DOHH2 (cell line): ENCODE measurements around the gene ARID1B.

Source experiments
- EZH2phosphoT487 ChIP-seq: fragments of 200-600 bp; sonication (generic); IDR thresholded peaks from 2 replicates; pipeline ENCODE4 v1.6.1; 2017; ENCODE audit warnings: borderline replicate concordance, mild to moderate bottlenecking, antibody characterized with exemption, low read length, moderate library complexity, mixed read lengths
- TF ChIP-seq, protein P1 (sequence below): fragments of 200-600 bp; sonication (generic); IDR thresholded peaks from one replicate; pipeline ENCODE4 v1.5.1; 2014; ENCODE audit warnings: antibody characterized with exemption, mild to moderate bottlenecking, low read depth, low read length; ENCODE audit not compliant: poor library complexity, severe bottlenecking

DNA sequence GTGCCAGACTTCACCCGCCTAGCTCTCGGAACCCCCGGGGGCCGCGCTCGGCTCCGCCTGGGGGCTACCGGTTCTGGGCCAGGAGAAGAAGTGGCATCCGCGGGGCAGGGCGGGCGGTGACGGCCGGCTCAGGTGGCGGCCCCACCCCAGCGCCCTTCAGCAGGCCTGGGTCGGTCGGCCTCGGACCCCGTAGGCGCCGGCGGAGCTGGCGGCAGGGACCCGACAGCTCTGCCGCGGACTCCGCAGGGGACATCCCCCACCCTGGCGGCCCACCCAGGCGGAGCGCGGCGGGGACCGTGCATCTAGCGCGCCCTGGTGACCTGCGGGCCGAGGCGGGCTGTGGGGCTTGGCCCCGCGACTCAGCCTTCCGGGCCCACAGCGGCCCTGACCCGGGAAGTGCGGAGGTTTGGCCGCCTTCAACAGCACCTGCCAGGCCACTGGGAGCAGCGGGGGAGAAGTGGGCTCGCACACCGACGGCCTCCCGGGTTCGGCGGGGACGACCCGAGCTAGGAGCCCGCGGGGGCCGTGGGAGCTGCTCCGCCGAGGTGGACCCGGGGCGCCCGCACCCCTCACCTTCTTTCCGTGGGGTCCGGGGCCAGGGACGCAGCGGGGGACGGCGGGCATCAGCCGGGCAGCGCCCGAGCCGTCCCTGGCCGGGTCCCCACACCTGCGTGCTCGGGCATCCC, 459.0 kb downstream of the ARID1B start:
- TF ChIP-seq, protein P1, sequence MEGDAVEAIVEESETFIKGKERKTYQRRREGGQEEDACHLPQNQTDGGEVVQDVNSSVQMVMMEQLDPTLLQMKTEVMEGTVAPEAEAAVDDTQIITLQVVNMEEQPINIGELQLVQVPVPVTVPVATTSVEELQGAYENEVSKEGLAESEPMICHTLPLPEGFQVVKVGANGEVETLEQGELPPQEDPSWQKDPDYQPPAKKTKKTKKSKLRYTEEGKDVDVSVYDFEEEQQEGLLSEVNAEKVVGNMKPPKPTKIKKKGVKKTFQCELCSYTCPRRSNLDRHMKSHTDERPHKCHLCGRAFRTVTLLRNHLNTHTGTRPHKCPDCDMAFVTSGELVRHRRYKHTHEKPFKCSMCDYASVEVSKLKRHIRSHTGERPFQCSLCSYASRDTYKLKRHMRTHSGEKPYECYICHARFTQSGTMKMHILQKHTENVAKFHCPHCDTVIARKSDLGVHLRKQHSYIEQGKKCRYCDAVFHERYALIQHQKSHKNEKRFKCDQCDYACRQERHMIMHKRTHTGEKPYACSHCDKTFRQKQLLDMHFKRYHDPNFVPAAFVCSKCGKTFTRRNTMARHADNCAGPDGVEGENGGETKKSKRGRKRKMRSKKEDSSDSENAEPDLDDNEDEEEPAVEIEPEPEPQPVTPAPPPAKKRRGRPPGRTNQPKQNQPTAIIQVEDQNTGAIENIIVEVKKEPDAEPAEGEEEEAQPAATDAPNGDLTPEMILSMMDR: no peak
- no peak for TF ChIP-seq EZH2phosphoT487
